Caco-2 (cell line): ENCODE results near the gene KSR2. TPM values are rescaled to one million over a fixed set of nuclear protein-coding genes. Genes with fewer than 3 reads are reported as not detected.

Experiments
- BruUV-seq: library from RNA; stranded (reverse); fragments of 400-500 nt; replicated peaks from 2 replicates; lab custom pipeline; 2021; lab: Mats Ljungman, UMichigan
- CTCF ChIA-PET: fragments of 300-600 bp; sonication (Branson Sonifier 250); formaldehyde crosslinking; loops from one replicate; lab custom pipeline; 2022; ENCODE audit warnings: antibody characterized with exemption; lab: Charles Lee
- POLR2A ChIA-PET: fragments of 300-600 bp; sonication (Branson Sonifier 250); formaldehyde crosslinking; loops from one replicate; lab custom pipeline; 2022; ENCODE audit warnings: antibody characterized with exemption; lab: Charles Lee
- DNase-seq, 2 experiments: peaks; one replicate each; pipeline versions ENCODE4 v3.0.0 to v3.0.0-alpha.2; 2020 to 2022
- H3K27me3 ChIP-seq: replicated peaks from 2 replicates; pipeline ENCODE4 v1.6.0; 2011; ENCODE audit warnings: low read length; ENCODE audit not compliant: control insufficient read depth, insufficient read depth
- H3K36me3 ChIP-seq: 2 replicates; pipeline ENCODE4 v1.5.1; 2011; ENCODE audit warnings: low read length; ENCODE audit not compliant: control insufficient read depth, insufficient read depth
- H3K4me1 ChIP-seq: fragments of 250-450 bp; sonication (Bioruptor Pico); 2 replicates; pipeline ENCODE4 v1.5.1; 2020; ENCODE audit warnings: mild to moderate bottlenecking
- H3K4me3 ChIP-seq: 2 replicates; pipeline ENCODE4 v1.5.1; 2011; ENCODE audit warnings: low read depth, mild to moderate bottlenecking, control low read depth, low read length
- H3K9me3 ChIP-seq: fragments of 250-450 bp; sonication (Bioruptor Pico); 2 replicates; pipeline ENCODE4 v1.5.1; 2020; ENCODE audit warnings: mild to moderate bottlenecking, moderate library complexity
- H3K27ac Mint-ChIP-seq: one replicate; pipeline ENCODE4 v1.8.0; 2022; ENCODE audit warnings: mixed read lengths; ENCODE audit not compliant: unreplicated experiment
- H3K27me3 Mint-ChIP-seq: one replicate; pipeline ENCODE4 v1.8.0; 2022; ENCODE audit warnings: mixed read lengths; ENCODE audit not compliant: insufficient read depth, unreplicated experiment
- H3K36me3 Mint-ChIP-seq: one replicate; pipeline ENCODE4 v1.8.0; 2022; ENCODE audit warnings: mild to moderate bottlenecking, mixed read lengths; ENCODE audit not compliant: insufficient read depth, unreplicated experiment
- H3K4me1 Mint-ChIP-seq: one replicate; pipeline ENCODE4 v1.8.0; 2022; ENCODE audit warnings: low read depth, mixed read lengths; ENCODE audit not compliant: unreplicated experiment
- H3K4me3 Mint-ChIP-seq: one replicate; pipeline ENCODE4 v1.8.0; 2022; ENCODE audit warnings: mild to moderate bottlenecking, moderate library complexity, mixed read lengths; ENCODE audit not compliant: unreplicated experiment
- H3K9me3 Mint-ChIP-seq: one replicate; pipeline ENCODE4 v1.8.0; 2022; ENCODE audit warnings: mixed read lengths; ENCODE audit not compliant: unreplicated experiment
- intact Hi-C: fragments of 100-400 bp; cut with micrococcal nuclease; formaldehyde crosslinking; loops from one replicate; pipeline ENCODE4 v1.10.0; 2022; ENCODE audit not compliant: unreplicated experiment
- total RNA-seq: library from RNA; stranded (reverse); gene quantifications from 2 replicates; pipeline ENCODE4 v1.2.3, GENCODE V29; 2022
- TF ChIP-seq, protein P1 (sequence below), 2 experiments: fragments of 200-600 bp in 1 of 2; IDR thresholded peaks; 1 replicate in 1 of 2; 2 replicates in 1 of 2; pipeline versions ENCODE4 v1.5.1 to v1.8.0; 2011 to 2022; ENCODE audit warnings: antibody characterized with exemption in 1 of 2, control low read depth in 1 of 2, inconsistent platforms in 1 of 2, low read depth in 1 of 2, low read length in 1 of 2, mild to moderate bottlenecking in 1 of 2, moderate library complexity in 1 of 2; ENCODE audit not compliant: insufficient read depth in 1 of 2, severe bottlenecking in 1 of 2, unreplicated experiment in 1 of 2

The KSR2 gene
- total RNA-seq, 1 experiment from 2014 or later = 0.66 TPM

DNA sequence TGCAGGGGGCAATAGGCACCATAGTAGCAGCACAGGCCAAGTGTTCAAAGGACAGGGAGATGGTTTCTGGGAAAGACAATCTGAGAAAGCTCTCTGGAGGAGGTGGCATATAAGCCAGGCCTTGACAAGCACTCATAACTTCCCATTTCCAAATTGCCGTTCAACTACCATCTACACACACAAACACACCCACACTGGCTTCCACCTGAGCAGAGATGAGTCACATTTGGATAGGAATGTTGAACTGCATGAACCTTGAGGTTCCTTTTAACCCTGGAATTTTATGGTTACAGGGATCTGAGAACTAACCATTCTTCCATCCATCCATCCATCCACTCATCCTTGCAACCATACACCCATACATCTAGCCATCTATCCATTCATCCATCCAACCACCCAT, 86.6 kb downstream of the KSR2 start:
- H3K9me3 ChIP-seq = no peaks in the 10 kb centered on the region
- BruUV-seq = no TSS peak
- DNase-seq = no peak
- Mint-ChIP-seq H3K36me3 (no peaks in the 10 kb centered on the region), H3K4me3 (no peak overlapping the region), H3K9me3 (peaks cover 12% of the 10 kb centered on the region), H3K27me3 (peaks cover 8% of the 10 kb centered on the region), H3K27ac (no peak overlapping the region), H3K4me1 (no peaks in the 10 kb centered on the region)
- H3K36me3 ChIP-seq = no peaks in the 10 kb centered on the region
- no peaks in the 10 kb centered on the region for H3K4me1 ChIP-seq
- H3K4me3 ChIP-seq = no peak overlapping the region
- ChIA-PET POLR2A (no interaction called here), CTCF (no interaction called here)
- H3K27me3 ChIP-seq = no peaks in the 10 kb centered on the region
- TF ChIP-seq, protein P1, sequence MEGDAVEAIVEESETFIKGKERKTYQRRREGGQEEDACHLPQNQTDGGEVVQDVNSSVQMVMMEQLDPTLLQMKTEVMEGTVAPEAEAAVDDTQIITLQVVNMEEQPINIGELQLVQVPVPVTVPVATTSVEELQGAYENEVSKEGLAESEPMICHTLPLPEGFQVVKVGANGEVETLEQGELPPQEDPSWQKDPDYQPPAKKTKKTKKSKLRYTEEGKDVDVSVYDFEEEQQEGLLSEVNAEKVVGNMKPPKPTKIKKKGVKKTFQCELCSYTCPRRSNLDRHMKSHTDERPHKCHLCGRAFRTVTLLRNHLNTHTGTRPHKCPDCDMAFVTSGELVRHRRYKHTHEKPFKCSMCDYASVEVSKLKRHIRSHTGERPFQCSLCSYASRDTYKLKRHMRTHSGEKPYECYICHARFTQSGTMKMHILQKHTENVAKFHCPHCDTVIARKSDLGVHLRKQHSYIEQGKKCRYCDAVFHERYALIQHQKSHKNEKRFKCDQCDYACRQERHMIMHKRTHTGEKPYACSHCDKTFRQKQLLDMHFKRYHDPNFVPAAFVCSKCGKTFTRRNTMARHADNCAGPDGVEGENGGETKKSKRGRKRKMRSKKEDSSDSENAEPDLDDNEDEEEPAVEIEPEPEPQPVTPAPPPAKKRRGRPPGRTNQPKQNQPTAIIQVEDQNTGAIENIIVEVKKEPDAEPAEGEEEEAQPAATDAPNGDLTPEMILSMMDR (IDR thresholded peaks at IDR 0.05; ENCODE audit: insufficient read depth in 1 of 2, low read depth in 1 of 2, low read length in 1 of 2, severe bottlenecking in 1 of 2, unreplicated experiment in 1 of 2) = no peak
- intact Hi-C loops = no loop called here

DNA sequence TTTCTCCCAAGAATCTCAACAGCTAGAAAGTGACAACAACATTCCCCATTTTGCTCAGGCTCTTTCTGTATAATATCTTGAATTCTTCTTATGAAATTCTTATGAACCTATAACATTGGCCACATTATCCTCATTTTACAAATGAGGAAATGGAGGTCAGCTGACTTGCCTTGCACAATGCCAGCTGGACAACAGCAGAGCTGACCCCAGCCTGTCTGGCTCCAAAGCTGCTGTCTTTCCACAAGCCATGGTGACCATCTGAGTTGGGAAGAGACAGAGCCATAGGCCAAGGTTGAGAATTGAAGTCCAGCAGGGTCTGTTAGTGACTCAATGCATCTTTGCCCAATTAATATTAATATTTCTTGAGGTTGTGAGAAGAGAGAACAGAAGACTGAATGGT, 87.3 kb downstream of the KSR2 start:
- DNase-seq = no peak
- H3K36me3 Mint-ChIP-seq = no peaks in the 10 kb centered on the region
- H3K4me3 ChIP-seq = no peak overlapping the region
- H3K27me3 Mint-ChIP-seq = peaks cover 8% of the 10 kb centered on the region
- TF ChIP-seq, protein P1 (IDR thresholded peaks at IDR 0.05; ENCODE audit: insufficient read depth in 1 of 2, low read depth in 1 of 2, low read length in 1 of 2, severe bottlenecking in 1 of 2, unreplicated experiment in 1 of 2) = no peak
- peaks cover 12% of the 10 kb centered on the region for H3K9me3 Mint-ChIP-seq
- H3K27me3 ChIP-seq = no peaks in the 10 kb centered on the region
- no peaks in the 10 kb centered on the region for H3K4me1 Mint-ChIP-seq
- H3K4me1 ChIP-seq = no peaks in the 10 kb centered on the region
- no peak overlapping the region for H3K27ac Mint-ChIP-seq
- ChIA-PET CTCF (no interaction called here), POLR2A (no interaction called here)
- no peaks in the 10 kb centered on the region for H3K36me3 ChIP-seq
- H3K4me3 Mint-ChIP-seq = no peak overlapping the region
- intact Hi-C loops = no loop called here
- no peaks in the 10 kb centered on the region for H3K9me3 ChIP-seq
- no TSS peak for BruUV-seq

DNA sequence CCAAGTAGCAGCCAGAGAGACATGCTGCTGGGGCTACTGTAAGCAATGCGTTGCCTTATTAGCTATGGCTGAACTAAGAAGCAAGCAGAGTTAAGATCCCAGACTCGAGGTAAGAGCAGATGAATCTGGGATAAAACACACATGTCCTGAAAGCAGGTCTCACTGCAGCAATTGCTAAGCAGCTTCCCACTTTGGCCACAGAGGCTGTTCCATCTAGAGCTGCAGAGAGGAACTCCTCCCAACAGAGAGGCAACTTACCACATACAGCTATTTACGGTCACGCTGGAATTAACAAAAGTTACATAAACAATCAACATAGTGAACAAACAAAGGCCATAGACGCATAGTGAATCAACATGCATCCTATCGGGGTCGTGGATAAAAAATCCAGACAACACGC, 90.2 kb downstream of the KSR2 start:
- CTCF ChIA-PET = interaction anchor here (1.2 kb wide), 1 partner anchor 22 kb away, joined by 5 read pairs; no protein-coding TSS in a partner anchor
- no peaks in the 10 kb centered on the region for H3K4me1 Mint-ChIP-seq
- TF ChIP-seq, protein P1 (IDR thresholded peaks at IDR 0.05; ENCODE audit: insufficient read depth in 1 of 2, low read depth in 1 of 2, low read length in 1 of 2, severe bottlenecking in 1 of 2, unreplicated experiment in 1 of 2) = no peak
- no peak overlapping the region for H3K27ac Mint-ChIP-seq
- peaks cover 6% of the 10 kb centered on the region for H3K36me3 Mint-ChIP-seq
- no peak for DNase-seq
- no peak overlapping the region for H3K4me3 ChIP-seq
- intact Hi-C loops = loop anchor here (5.0 kb wide), 1 partner anchor 134 kb away; no protein-coding TSS in a partner anchor
- no peaks in the 10 kb centered on the region for H3K36me3 ChIP-seq
- no peaks in the 10 kb centered on the region for H3K4me1 ChIP-seq
- H3K27me3 ChIP-seq = no peaks in the 10 kb centered on the region
- H3K27me3 Mint-ChIP-seq = peaks cover 8% of the 10 kb centered on the region
- POLR2A ChIA-PET = no interaction called here
- no peaks in the 10 kb centered on the region for H3K9me3 ChIP-seq
- H3K9me3 Mint-ChIP-seq = peaks cover 12% of the 10 kb centered on the region
- no TSS peak for BruUV-seq
- no peak overlapping the region for H3K4me3 Mint-ChIP-seq
